Measurements from ENCODE around the gene WNK2.

WNK2 gene

GRCh38 chr9:93212409-93212808 lies 28.5 kb downstream of the WNK2 start:
- TF ChIP-seq CTCF (conservative IDR thresholded peaks at IDR 0.05) (no peak), ZFX (IDR thresholded peaks at IDR 0.05) (no peak)
- H3K27ac ChIP-seq = no peak overlapping the region

GRCh38 chr9:93216073-93216365 lies 32.1 kb downstream of the WNK2 start:
- no peak for TF ChIP-seq CTCF (conservative IDR thresholded peaks at IDR 0.05)
- no peak for TF ChIP-seq ZFX (IDR thresholded peaks at IDR 0.05)
- no peak overlapping the region for H3K27ac ChIP-seq

- peak overlapping the region; percentile 12; the same call in 1 of the 2 replicates for H3K27ac ChIP-seq
- TF ChIP-seq ZFX (IDR thresholded peaks at IDR 0.05) (no peak), CTCF (conservative IDR thresholded peaks at IDR 0.05) (no peak)
Measured at GRCh38 chr9:93217706-93218105, 33.8 kb downstream of the WNK2 start.

GRCh38 chr9:93218161-93218560 lies 34.2 kb downstream of the WNK2 start:
- TF ChIP-seq CTCF (conservative IDR thresholded peaks at IDR 0.05) (no peak), ZFX (IDR thresholded peaks at IDR 0.05) (no peak)
- no peak overlapping the region for H3K27ac ChIP-seq

GRCh38 chr9:93218671-93219420 lies 34.9 kb downstream of the WNK2 start:
- no peak for TF ChIP-seq CTCF (conservative IDR thresholded peaks at IDR 0.05)
- no peak for TF ChIP-seq ZFX (IDR thresholded peaks at IDR 0.05)
- no peak overlapping the region for H3K27ac ChIP-seq

GRCh38 chr9:93219692-93220091 lies 35.8 kb downstream of the WNK2 start:
- no peak overlapping the region for H3K27ac ChIP-seq
- TF ChIP-seq CTCF (conservative IDR thresholded peaks at IDR 0.05) = no peak
- TF ChIP-seq ZFX (IDR thresholded peaks at IDR 0.05) = no peak

GRCh38 chr9:93220627-93221026 lies 36.7 kb downstream of the WNK2 start:
- TF ChIP-seq ZFX (IDR thresholded peaks at IDR 0.05) (no peak), CTCF (conservative IDR thresholded peaks at IDR 0.05) (no peak)
- no peak overlapping the region for H3K27ac ChIP-seq

Measured in C4-2B (cell line).